ENCODE data around the gene SPANXN4.

The SPANXN4 gene, protein sequence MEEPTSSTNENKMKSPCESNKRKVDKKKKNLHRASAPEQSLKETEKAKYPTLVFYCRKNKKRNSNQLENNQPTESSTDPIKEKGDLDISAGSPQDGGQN

DNA sequence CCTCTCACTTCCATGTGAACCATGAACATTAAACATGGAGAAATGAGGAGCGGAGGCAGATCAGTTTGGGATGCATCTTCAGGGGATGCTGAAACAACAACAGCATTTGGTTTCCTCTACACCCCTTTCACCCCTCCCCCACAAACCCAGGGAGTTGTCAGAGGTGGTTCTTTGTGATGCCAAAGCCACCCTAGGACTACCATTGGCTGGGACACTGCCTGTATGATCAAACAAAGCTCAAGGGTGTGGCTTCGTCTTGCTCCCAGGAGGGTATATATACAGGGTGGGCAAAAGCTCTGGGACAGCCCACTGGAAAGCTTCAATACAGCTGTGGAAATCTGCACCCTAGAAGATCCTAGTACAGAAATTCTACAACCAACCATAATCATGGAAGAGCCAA lies at the start of gene SPANXN4:
TSS of gene SPANXN4 (plus strand) at position 301 of the 400 bp plus-strand sequence. CDS start at position 388, 87 bp downstream.
- no peak for DNase-seq (ENCODE audit: low read depth)

DNA sequence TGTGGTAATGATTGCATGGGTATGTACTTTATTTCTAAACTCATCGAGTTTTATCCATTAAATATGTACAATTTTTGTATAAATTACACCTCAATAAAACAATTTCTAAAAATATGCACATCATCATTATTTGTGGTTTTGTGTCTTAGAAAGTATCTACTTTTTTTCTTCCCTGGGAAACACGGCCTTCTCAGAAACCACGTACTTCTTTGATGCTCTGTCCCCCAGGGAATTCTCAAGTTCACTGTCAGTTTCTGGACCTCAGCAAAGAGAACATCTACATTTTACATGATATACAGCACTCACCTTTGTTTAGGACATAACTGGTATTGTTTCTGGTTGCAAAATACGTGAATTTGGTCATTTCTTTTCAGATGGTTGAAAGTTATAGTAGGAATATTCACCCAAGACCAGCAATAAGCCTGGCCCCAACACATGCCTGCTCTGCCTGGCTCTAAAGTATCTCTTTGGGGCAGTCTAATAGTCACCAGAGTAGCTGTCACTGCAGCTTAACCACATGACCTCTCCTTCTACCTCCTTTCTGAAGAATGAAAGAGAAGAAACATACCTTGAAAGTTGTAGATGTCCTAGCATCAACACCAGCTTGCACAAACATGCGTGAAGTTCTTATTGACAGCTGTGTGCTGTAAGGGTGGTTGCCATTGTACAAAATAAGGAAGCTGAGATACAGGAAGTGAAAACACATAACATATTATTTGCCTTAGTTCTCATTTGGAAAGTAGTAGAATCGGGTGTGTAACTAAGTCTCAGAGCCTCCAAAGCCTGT lies 48.4 kb upstream of the SPANXN4 start:
- DNase-seq (ENCODE audit: low read depth), result no peak

DNA sequence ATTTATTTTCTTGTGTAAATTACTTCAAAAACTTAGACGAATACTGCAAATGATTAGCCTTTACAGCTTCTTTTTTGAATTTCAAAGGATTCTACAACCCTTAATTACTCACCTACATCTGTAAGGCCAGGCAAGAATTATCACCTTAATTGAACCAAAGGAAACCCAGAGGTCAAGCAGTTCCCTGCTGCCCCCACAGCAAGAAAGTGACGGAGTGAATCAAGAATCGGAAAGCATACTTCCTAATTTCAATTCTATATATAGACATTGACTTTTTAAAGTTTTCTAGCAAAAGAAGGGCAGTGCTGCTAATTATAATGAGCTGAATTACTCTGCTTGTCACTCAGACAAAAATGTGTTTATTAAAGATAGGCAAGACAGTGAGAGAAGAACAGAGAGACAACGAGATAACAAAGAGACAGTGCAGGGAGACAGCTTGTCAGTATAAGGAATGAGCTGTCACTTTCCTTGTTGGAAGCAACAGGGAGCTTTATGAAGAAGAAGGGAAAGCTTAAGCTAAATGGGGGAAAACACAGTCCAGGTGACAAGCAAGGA lies 47.5 kb upstream of the SPANXN4 start:
- no peak for DNase-seq (ENCODE audit: low read depth)

DNA sequence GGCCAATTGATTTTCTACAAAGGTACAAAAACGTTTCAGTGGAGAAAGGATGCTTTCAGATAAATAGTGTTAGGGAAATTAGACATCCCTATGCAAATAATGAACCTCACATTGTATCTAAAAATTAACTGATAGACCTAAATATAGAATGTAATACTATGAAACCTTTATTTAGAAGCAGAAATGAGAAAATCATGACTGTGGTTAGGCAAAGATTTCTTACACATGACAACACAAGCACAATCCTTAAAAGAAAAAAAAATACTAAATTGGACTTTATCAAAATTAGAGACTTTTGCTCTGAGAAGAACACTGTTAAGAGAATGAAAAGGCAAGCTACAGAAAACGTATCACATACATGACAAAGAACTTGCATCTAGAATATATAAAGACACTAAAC lies 43.0 kb upstream of the SPANXN4 start:
- DNase-seq (ENCODE audit: low read depth), result no peak

DNA sequence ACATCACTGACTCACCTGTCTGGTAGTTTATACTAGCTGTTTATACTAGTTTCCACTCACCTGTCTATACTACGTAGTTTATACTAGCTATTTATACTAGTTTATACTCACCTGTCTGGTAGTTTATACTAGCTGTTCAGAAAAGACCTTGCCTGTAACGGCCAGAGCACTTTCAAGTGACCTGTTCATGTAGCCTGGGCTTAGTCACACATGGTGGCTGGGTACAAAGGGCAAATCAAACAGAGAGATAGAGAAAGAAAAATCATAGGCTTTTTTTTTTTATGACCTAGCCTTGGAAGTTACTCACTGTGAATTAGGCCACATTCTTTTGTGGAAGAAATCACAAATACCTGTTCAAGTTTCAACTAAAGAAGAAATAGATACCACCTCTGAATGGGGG lies 30.7 kb upstream of the SPANXN4 start:
- DNase-seq (ENCODE audit: low read depth), result no peak

DNA sequence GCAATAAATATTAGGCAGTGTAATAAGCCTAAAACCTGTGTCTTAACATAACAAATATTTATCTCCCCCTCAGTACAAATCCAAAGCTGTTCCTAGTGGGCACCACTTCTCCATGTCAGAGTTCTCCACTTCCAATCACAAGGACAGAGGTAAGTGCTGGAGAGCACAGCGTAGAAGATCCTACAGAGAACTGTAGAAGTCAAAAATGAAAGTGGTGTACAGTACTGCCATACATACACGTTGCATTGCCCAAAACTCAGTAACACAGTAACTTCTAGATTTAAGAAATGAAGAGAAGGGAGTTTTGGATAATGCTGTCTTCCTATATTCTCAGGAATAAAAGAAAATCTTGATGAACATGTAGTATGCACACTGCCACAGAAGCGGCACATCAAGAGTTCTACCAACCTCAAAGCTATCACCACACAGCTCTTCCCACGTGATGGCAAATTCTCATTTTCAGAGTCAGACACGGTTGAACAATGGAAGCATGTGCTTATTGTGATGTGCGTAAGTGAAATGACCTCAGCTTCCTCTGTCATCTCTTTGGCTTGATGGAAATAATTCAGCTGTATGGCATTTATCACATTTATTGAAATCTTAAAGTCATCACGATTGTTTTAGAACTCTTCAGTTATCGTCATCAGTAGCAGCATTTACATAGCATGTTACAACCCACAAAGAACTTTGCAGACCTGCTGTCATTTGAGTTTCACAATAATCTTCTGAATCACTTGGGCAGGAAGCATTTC lies 27.1 kb upstream of the SPANXN4 start:
- DNase-seq (ENCODE audit: low read depth), result no peak

DNA sequence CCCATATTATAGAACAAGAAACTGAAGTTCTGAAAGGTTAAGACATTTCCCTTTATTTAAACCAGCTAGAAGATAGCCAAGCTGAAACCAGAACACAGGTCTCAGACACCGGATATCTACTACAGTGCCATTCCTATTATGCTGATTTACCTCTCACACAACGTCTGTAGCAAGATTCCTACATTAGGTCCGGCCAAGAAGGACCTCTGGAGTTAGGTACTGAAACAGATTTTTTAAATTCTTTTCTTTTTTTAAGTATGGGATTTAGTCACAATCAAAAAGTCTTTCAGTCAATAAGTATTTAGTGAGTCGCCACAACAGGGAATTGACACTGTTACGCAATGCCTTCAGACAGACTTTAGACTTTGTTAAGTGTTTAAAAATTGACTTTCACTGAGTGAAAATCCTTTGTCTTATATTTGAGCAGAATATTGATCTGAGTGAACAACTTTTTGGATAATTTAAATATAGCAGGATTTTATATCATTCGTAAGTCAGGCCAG lies 26.5 kb upstream of the SPANXN4 start:
- DNase-seq (ENCODE audit: low read depth), result no peak

DNA sequence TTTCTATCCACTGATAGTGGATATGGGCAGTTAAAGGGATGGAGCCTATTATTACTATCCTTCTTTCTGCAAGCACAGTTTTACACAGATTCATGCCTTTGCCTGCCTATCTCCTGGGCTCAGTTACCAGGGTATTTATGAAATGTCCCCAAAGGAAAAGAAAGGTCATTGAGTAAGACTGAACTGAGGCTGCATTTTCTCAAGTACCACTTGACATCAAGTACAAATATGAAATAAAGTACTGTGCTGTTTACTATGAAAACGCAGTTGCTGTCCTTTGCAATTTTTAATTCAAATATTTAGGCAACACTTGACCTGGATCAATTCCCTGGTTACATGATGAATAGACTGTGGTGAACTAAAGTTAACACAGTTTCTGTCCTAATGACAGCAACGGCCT lies 23.5 kb upstream of the SPANXN4 start:
- no peak for DNase-seq (ENCODE audit: low read depth)

DNA sequence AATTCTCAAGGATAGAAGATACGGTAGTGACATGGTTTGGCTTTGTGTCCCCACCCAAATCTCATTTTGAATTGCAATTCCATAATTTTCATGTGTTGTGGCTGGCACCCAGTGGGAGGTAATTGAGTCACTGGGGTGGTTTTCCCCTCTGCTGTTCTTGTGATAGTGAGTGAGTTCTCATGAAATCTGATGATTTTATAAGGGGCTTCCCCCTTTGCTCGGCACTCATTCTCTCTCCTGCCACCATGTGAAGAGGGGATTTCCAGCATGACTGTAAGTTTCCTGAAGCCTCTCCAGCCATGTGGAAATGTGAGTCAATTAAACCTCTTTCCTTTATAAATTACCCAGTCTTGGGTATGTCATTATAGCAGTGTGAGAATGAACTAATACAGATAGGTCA lies 8.5 kb upstream of the SPANXN4 start:
- no peak for DNase-seq (ENCODE audit: low read depth)

DNA sequence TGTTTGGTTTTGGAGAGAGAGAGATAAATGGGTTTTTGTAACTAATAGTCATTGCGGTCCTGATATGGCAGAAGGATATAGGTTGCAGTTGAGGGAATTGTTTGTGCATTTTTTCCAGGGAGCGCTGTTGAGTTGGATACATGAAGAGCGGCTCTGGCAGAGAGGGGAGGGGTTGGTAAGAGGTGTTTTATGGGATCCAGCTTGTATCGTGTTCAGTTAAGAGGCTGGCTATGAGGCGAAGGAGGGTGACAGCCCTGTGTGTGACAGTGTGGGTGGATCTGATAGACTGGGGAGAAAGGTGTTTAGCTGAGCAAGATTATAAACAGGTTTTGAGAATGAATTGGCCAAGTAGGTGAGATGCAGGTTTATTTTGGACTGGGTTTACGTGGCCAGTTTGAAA lies 1.5 kb downstream of the SPANXN4 start:
- DNase-seq (ENCODE audit: low read depth), result no peak

DNA sequence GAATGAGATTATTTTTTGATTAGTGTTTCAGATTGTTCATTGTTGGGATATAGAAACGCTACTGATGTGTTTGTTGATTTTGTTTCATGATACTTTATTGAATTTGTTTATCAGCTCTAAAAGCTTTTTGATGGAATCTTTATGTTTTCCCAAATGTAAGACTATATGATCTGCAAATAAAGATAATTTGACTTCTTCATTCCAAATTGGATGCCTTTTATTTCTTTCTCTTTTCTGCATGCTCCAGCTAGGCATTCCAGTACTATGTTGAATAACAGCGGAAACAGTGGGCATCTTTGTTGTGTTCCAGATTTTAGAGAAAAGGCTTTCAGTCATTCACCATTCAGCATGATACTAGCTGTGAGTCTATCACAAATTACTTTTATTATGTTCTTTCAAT lies 21.8 kb downstream of the SPANXN4 start:
- no peak for DNase-seq (ENCODE audit: low read depth)

DNA sequence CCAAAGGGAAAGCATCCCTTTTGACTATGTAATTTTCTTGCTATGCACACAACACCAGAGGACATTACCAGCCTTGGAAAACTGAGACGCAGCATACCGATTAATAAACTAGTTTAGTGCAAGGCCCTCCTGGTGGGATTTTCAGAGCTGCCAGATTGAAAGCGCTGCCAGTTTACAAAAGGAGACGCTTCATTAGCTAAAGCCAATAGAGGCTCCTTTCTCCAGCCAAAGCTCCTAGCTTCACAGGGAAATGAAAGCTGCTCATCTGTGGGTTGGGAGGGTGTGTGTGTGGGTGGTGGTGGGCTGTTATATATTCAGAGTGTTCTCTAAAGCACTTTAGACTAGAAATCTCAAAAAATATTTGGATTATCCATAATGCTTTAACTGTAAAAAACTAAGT lies 32.4 kb downstream of the SPANXN4 start:
- no peak for DNase-seq (ENCODE audit: low read depth)

DNA sequence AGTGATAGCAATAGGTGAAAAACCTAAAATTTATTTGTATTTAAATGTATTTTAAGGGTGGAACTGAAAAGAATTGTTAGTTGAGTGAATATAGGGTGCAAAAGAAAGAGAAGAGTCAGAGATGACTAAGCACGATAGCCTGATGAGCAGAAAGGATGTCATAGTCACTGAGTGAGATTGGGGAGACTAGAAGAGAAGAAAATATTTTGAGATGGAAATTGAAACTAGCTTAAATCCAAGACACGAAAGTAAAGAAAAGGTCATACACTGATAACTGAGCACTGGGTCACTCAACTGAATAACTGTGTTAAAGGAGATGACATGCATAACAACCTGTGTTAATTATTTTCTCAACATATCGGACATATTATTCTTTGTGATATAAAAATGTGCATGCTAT lies 55.5 kb downstream of the SPANXN4 start:
- no peak for DNase-seq (ENCODE audit: low read depth)

DNA sequence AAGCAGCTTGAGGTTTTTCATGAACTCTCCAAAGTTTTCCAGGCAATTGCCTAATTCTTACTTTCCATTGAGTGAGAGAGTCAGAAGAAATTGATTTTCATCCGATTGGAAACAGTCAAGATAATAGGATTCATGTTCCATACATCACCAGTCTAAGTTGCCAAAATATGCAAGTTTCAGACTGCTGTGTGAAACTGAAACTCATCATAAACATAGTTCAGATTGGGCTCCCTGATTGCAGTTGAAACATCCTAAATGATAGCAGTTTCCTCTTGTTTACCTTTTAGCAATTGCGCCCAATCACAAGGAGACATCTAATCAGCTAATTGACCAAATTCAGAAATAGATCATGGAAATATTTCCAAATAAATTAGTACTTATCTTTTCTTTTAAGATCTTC lies 56.8 kb downstream of the SPANXN4 start:
- no peak for DNase-seq (ENCODE audit: low read depth)

Measured in non-pigmented ciliary epithelial cell (primary cell).